Upper lobe of left lung (tissue), 4 donors: ENCODE measurements around the gene PKNOX1.

Experiments used
- CTCF ChIP-seq, 6 experiments: fragments of 450-650 bp in 4 of 6; fragments of 200-600 bp in 2 of 6; sonication (generic) in 2 of 6; IDR thresholded peaks; one replicate each; pipeline ENCODE4 v1.5.1; 2016 to 2019; ENCODE audit warnings: antibody characterized with exemption in 6 of 6
- EP300 ChIP-seq, 4 donors: sonication (generic); formaldehyde crosslinking; IDR thresholded peaks; one replicate each; pipeline ENCODE4 v1.5.1; 2017; ENCODE audit warnings: antibody characterized with exemption in 4 of 4, control low read depth in 2 of 4
- POLR2A ChIP-seq, 4 donors: fragments of 450-650 bp; IDR thresholded peaks; one replicate each; pipeline ENCODE4 v1.5.1; 2016 to 2017; ENCODE audit warnings: antibody characterized with exemption in 4 of 4, mild to moderate bottlenecking in 2 of 4
- POLR2AphosphoS5 ChIP-seq, 2 donors: sonication (generic); formaldehyde crosslinking; IDR thresholded peaks; one replicate each; pipeline ENCODE4 v1.5.1; 2017; ENCODE audit warnings: antibody characterized with exemption in 2 of 2

DNA sequence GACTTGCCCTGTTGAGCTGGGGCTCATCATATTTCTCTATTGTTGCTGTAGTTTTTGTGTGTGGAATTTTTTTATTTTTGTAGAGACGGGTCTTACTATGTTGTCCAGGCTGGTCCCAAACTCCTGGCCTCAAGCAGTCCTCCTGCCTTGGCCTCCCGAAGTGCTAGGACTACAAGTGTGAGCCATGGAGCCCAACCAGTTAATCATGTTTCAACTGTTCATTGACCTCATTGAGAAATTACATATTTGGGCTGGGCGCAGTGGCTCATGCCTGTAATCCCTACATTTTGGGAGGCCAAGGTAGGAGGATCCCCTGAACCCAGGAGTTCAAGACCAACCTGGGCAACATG, 9.2 kb upstream of the PKNOX1 start:
- TF ChIP-seq CTCF (IDR thresholded peaks at IDR 0.05) (no peak), EP300 (IDR thresholded peaks at IDR 0.05) (no peak), POLR2A (IDR thresholded peaks at IDR 0.05) (no peak), POLR2AphosphoS5 (IDR thresholded peaks at IDR 0.05) (no peak)
